Measurements from ENCODE around the gene RNF8. TPM values are rescaled to one million over a fixed set of nuclear protein-coding genes. Genes with fewer than 3 reads are reported as not detected.

Gene RNF8
- total RNA-seq, 1 experiment from 2014 or later, result 17.7 TPM

DNA sequence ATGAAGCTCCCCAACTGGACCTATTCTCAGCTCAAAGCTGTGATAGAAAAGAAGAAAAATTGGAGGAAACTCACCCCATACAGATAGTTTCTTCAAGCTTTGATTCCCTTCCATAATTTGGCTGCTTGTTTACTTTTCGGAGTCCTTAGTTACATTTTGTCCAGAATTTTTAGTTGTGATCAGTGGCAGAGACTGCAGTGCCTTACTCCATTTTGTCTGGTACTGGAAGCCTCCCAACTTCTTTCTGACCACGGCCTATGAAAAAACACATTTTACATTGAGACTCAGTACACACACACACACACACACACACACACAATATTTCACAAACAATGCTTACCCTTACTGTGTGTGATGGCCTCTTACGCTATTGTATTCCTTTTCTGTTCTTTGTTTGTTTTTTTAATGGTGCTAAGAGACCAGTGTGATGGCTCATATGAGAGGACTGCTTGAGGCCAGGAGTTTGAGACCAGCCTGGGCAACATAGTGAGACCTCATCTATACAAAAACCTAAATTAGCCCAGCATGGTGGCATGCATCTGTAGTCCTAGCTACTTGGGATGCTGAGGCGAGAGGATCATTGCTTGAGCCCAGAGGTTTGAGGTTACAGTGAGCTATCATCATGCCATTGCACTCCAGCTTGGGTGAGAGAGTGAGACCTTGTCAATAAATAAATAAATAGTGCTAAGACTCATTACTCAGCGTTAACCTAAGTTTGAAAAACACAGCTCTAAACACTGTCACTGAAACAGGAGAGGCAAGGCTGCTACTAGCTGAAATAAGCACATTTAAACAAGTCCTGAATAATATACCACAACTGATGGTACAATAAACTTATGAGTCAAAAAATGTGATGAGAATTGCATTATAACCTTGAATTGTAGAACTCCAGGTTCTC is 13.8 kb upstream of the RNF8 start:
- H3K27me3 ChIP-seq (replicated peaks; ENCODE audit: control insufficient read depth, insufficient read depth, low read length), result no peaks in the 10 kb centered on the region
- no peaks in the 10 kb centered on the region for H3K36me3 Mint-ChIP-seq (ENCODE audit: insufficient read depth, unreplicated experiment)
- ChIA-PET POLR2A (no interaction called here), CTCF (no interaction called here)
- DNase-seq, result no peak
- no peaks in the 10 kb centered on the region for H3K4me1 Mint-ChIP-seq (ENCODE audit: low read depth, unreplicated experiment)
- H3K4me3 Mint-ChIP-seq (ENCODE audit: unreplicated experiment), result no peak overlapping the region
- H3K4me3 ChIP-seq (ENCODE audit: low read depth, low read length), result no peak overlapping the region
- BruUV-seq (replicated peaks), result no TSS peak
- H3K36me3 ChIP-seq (ENCODE audit: control insufficient read depth, insufficient read depth, low read length), result no peaks in the 10 kb centered on the region
- TF ChIP-seq, protein P1, sequence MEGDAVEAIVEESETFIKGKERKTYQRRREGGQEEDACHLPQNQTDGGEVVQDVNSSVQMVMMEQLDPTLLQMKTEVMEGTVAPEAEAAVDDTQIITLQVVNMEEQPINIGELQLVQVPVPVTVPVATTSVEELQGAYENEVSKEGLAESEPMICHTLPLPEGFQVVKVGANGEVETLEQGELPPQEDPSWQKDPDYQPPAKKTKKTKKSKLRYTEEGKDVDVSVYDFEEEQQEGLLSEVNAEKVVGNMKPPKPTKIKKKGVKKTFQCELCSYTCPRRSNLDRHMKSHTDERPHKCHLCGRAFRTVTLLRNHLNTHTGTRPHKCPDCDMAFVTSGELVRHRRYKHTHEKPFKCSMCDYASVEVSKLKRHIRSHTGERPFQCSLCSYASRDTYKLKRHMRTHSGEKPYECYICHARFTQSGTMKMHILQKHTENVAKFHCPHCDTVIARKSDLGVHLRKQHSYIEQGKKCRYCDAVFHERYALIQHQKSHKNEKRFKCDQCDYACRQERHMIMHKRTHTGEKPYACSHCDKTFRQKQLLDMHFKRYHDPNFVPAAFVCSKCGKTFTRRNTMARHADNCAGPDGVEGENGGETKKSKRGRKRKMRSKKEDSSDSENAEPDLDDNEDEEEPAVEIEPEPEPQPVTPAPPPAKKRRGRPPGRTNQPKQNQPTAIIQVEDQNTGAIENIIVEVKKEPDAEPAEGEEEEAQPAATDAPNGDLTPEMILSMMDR (IDR thresholded peaks at IDR 0.05; ENCODE audit: insufficient read depth in 1 of 2, low read depth in 1 of 2, low read length in 1 of 2, severe bottlenecking in 1 of 2, unreplicated experiment in 1 of 2), result no peak
- peak overlapping the region; percentile 69 for H3K27ac Mint-ChIP-seq (ENCODE audit: unreplicated experiment)
- no peaks in the 10 kb centered on the region for H3K9me3 ChIP-seq
- H3K9me3 Mint-ChIP-seq (ENCODE audit: unreplicated experiment), result no peaks in the 10 kb centered on the region
- peaks cover 3% of the 10 kb centered on the region for H3K27me3 Mint-ChIP-seq (ENCODE audit: insufficient read depth, unreplicated experiment)
- intact Hi-C loops (cut with micrococcal nuclease; ENCODE audit: unreplicated experiment), result no loop called here
- H3K4me1 ChIP-seq, result no peaks in the 10 kb centered on the region

- H3K27me3 ChIP-seq (replicated peaks; ENCODE audit: control insufficient read depth, insufficient read depth, low read length), result no peaks in the 10 kb centered on the region
- peaks cover 3% of the 10 kb centered on the region for H3K27me3 Mint-ChIP-seq (ENCODE audit: insufficient read depth, unreplicated experiment)
- no peaks in the 10 kb centered on the region for H3K9me3 Mint-ChIP-seq (ENCODE audit: unreplicated experiment)
- H3K4me1 ChIP-seq, result no peaks in the 10 kb centered on the region
- POLR2A ChIA-PET, result interaction anchor here (0.6 kb wide), 1 partner anchor 512 kb away, joined by 4 read pairs; no protein-coding TSS in a partner anchor
- BruUV-seq (replicated peaks), result no TSS peak
- no peaks in the 10 kb centered on the region for H3K4me1 Mint-ChIP-seq (ENCODE audit: low read depth, unreplicated experiment)
- CTCF ChIA-PET, result no interaction called here
- no peak overlapping the region for H3K27ac Mint-ChIP-seq (ENCODE audit: unreplicated experiment)
- H3K4me3 Mint-ChIP-seq (ENCODE audit: unreplicated experiment), result no peak overlapping the region
- no peak overlapping the region for H3K4me3 ChIP-seq (ENCODE audit: low read depth, low read length)
- TF ChIP-seq, protein P1 (IDR thresholded peaks at IDR 0.05; ENCODE audit: insufficient read depth in 1 of 2, low read depth in 1 of 2, low read length in 1 of 2, severe bottlenecking in 1 of 2, unreplicated experiment in 1 of 2), result no peak
- intact Hi-C loops (cut with micrococcal nuclease; ENCODE audit: unreplicated experiment), result no loop called here
- no peaks in the 10 kb centered on the region for H3K36me3 ChIP-seq (ENCODE audit: control insufficient read depth, insufficient read depth, low read length)
- no peaks in the 10 kb centered on the region for H3K9me3 ChIP-seq
- no peak for DNase-seq
- H3K36me3 Mint-ChIP-seq (ENCODE audit: insufficient read depth, unreplicated experiment), result no peaks in the 10 kb centered on the region
Measured at GRCh38 chr6:37340639-37340943, 13.2 kb upstream of the RNF8 start.

DNA sequence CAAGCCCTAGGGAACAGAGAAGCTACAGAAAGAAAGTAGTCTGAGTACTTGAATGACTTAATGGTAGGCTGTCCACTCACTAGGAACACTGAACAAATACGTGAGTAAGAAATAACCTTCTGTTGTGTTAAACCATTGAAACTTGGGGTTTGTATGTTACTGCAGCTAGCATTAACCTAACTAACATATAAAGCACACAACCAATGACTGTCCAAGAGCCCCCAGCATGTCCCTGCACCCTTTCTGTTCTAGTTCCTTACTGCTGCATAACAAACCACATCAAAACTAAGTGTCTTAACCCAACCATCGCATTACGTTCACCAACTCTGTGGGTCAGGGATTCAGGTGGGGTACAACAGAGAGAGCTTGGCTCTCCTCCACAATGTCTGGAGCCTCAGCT is 10.5 kb upstream of the RNF8 start:
- H3K4me1 Mint-ChIP-seq (ENCODE audit: low read depth, unreplicated experiment), result no peaks in the 10 kb centered on the region
- POLR2A ChIA-PET, result no interaction called here
- CTCF ChIA-PET, result no interaction called here

More for the DNA sequence above, 10.5 kb upstream of the RNF8 start:
- Mint-ChIP-seq H3K36me3 (ENCODE audit: insufficient read depth, unreplicated experiment) (no peaks in the 10 kb centered on the region), H3K4me3 (ENCODE audit: unreplicated experiment) (no peak overlapping the region), H3K27ac (ENCODE audit: unreplicated experiment) (no peak overlapping the region), H3K27me3 (ENCODE audit: insufficient read depth, unreplicated experiment) (peaks cover 3% of the 10 kb centered on the region), H3K9me3 (ENCODE audit: unreplicated experiment) (peaks cover 9% of the 10 kb centered on the region)
- BruUV-seq (replicated peaks), result no TSS peak
- Histone ChIP-seq H3K4me1 (no peaks in the 10 kb centered on the region), H3K27me3 (replicated peaks; ENCODE audit: control insufficient read depth, insufficient read depth, low read length) (no peaks in the 10 kb centered on the region), H3K4me3 (ENCODE audit: low read depth, low read length) (no peak overlapping the region), H3K9me3 (no peaks in the 10 kb centered on the region), H3K36me3 (ENCODE audit: control insufficient read depth, insufficient read depth, low read length) (no peaks in the 10 kb centered on the region)
- intact Hi-C loops (cut with micrococcal nuclease; ENCODE audit: unreplicated experiment), result no loop called here
- TF ChIP-seq, protein P1 (IDR thresholded peaks at IDR 0.05; ENCODE audit: insufficient read depth in 1 of 2, low read depth in 1 of 2, low read length in 1 of 2, severe bottlenecking in 1 of 2, unreplicated experiment in 1 of 2), result no peak
- DNase-seq, result no peak

All from Caco-2 (cell line).